SK-N-SH treated with all-trans-retinoic acid at 6 μM for 48 hours (cell line): Measurements from ENCODE around the gene NPC1L1.

Source experiments
- ARNTL ChIP-seq: fragments of 450-650 bp; formaldehyde crosslinking; IDR thresholded peaks from 2 replicates; pipeline ENCODE4 v1.5.0; 2020; ENCODE audit warnings: low read depth, mild to moderate bottlenecking, moderate library complexity, borderline replicate concordance
- CSRNP3 ChIP-seq: fragments of 250-450 bp; sonication (Bioruptor Pico); IDR thresholded peaks from 2 replicates; pipeline ENCODE4 v1.5.1; 2021; ENCODE audit warnings: mild to moderate bottlenecking, moderate library complexity
- ESRRG ChIP-seq: fragments of 250-450 bp; sonication (Bioruptor Pico); IDR thresholded peaks from 2 replicates; pipeline ENCODE4 v1.6.1; 2021; ENCODE audit warnings: mild to moderate bottlenecking
- PATZ1 ChIP-seq: fragments of 250-450 bp; sonication (Bioruptor Pico); IDR thresholded peaks from 2 replicates; pipeline ENCODE4 v1.8.0; 2020; ENCODE audit warnings: mild to moderate bottlenecking, moderate library complexity, borderline replicate concordance
- POU6F1 ChIP-seq: fragments of 250-450 bp; sonication (Bioruptor Pico); IDR thresholded peaks from 2 replicates; pipeline ENCODE4 v1.8.0; 2021; ENCODE audit warnings: low read depth, mild to moderate bottlenecking, moderate library complexity, borderline replicate concordance
- RARB ChIP-seq: fragments of 250-450 bp; sonication (Bioruptor Pico); IDR thresholded peaks from 2 replicates; pipeline ENCODE4 v1.8.0; 2021; ENCODE audit warnings: mild to moderate bottlenecking, moderate library complexity
- SNAI2 ChIP-seq: fragments of 250-450 bp; sonication (Bioruptor Pico); IDR thresholded peaks from 2 replicates; pipeline ENCODE4 v1.5.0; 2020; ENCODE audit warnings: mild to moderate bottlenecking, moderate library complexity
- TCF4 ChIP-seq: fragments of 250-450 bp; sonication (Bioruptor Pico); IDR thresholded peaks from 2 replicates; pipeline ENCODE4 v1.8.0; 2021; ENCODE audit warnings: mild to moderate bottlenecking, moderate library complexity, borderline replicate concordance
- ZNF8 ChIP-seq: fragments of 450-650 bp; formaldehyde crosslinking; IDR thresholded peaks from 2 replicates; pipeline ENCODE4 v1.5.0; 2020; ENCODE audit warnings: mild to moderate bottlenecking, moderate library complexity

GRCh38 chr7:44583146-44583865 lies 42.2 kb upstream of the NPC1L1 start:
- TF ChIP-seq TCF4 (CRISPR knock-in tag) (no peak), ARNTL (no peak), CSRNP3 (CRISPR knock-in tag) (no peak), RARB (CRISPR knock-in tag) (no peak), SNAI2 (CRISPR knock-in tag) (no peak), PATZ1 (CRISPR knock-in tag) (no peak), POU6F1 (no peak), ZNF8 (CRISPR knock-in tag) (no peak), ESRRG (CRISPR knock-in tag) (no peak)
